ENCODE results near the gene LPCAT3.

LPCAT3 gene

DNA sequence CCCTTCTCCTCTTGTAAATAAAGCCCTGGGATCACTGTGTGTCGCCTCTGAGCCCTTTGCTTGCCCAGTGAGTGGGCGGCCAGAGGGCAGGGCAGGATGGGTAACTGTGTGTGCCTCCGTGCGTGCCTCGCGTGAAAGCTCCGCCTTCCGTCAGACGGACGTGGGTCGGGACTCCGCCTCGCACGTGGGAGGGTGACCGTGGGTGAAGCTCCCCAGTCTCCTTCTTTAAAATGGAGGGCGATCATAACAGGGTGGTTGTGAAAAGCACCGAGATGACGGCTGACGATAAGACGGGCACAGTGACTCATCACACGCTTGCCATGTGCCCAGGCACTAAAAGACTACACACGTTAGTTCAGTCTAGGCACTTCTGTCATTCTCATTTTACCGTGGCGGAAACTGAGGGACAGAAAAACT is 57.0 kb downstream of the LPCAT3 start (continued):
- TF ChIP-seq, protein P1, sequence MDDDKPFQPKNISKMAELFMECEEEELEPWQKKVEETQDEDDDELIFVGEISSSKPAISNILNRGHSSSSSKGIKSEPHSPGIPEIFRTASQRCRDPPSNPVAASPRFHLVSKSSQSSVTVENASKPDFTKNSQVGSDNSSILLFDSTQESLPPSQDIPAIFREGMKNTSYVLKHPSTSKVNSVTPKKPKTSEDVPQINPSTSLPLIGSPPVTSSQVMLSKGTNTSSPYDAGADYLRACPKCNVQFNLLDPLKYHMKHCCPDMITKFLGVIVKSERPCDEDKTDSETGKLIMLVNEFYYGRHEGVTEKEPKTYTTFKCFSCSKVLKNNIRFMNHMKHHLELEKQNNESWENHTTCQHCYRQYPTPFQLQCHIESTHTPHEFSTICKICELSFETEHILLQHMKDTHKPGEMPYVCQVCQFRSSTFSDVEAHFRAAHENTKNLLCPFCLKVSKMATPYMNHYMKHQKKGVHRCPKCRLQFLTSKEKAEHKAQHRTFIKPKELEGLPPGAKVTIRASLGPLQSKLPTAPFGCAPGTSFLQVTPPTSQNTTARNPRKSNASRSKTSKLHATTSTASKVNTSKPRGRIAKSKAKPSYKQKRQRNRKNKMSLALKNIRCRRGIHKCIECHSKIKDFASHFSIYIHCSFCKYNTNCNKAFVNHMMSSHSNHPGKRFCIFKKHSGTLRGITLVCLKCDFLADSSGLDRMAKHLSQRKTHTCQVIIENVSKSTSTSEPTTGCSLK (tag by site-specific recombination; IDR thresholded peaks at IDR 0.05), result no peak
- TF ChIP-seq ZNF548 (tag by site-specific recombination; IDR thresholded peaks at IDR 0.05), result no peak
- TF ChIP-seq, protein P2, sequence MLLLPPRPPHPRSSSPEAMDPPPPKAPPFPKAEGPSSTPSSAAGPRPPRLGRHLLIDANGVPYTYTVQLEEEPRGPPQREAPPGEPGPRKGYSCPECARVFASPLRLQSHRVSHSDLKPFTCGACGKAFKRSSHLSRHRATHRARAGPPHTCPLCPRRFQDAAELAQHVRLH (tag by site-specific recombination; IDR thresholded peaks at IDR 0.05), result 0 out of 2 replicates have a peak, but pooled peaks have one; percentile 37
- no peak for TF ChIP-seq TRIM28 (IDR thresholded peaks at IDR 0.05; ENCODE audit: borderline replicate concordance, low read length)
- TF ChIP-seq, protein P3, sequence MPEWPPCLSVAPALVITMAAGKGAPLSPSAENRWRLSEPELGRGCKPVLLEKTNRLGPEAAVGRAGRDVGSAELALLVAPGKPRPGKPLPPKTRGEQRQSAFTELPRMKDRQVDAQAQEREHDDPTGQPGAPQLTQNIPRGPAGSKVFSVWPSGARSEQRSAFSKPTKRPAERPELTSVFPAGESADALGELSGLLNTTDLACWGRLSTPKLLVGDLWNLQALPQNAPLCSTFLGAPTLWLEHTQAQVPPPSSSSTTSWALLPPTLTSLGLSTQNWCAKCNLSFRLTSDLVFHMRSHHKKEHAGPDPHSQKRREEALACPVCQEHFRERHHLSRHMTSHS (tag by site-specific recombination; IDR thresholded peaks at IDR 0.05), result no peak
- TF ChIP-seq ZFP3 (tag by site-specific recombination; IDR thresholded peaks at IDR 0.05; ENCODE audit: low read depth), result no peak
- TF ChIP-seq KLF9 (tag by site-specific recombination; IDR thresholded peaks at IDR 0.05; ENCODE audit: low read depth), result no peak
- TF ChIP-seq SETDB1 (IDR thresholded peaks at IDR 0.05; ENCODE audit: insufficient read length, low read length), result no peak
- TF ChIP-seq, protein P4, sequence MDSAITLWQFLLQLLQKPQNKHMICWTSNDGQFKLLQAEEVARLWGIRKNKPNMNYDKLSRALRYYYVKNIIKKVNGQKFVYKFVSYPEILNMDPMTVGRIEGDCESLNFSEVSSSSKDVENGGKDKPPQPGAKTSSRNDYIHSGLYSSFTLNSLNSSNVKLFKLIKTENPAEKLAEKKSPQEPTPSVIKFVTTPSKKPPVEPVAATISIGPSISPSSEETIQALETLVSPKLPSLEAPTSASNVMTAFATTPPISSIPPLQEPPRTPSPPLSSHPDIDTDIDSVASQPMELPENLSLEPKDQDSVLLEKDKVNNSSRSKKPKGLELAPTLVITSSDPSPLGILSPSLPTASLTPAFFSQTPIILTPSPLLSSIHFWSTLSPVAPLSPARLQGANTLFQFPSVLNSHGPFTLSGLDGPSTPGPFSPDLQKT (IDR thresholded peaks at IDR 0.05; ENCODE audit: borderline replicate concordance, low read depth, low read length), result no peak
- no peak for TF ChIP-seq ZNF404 (tag by site-specific recombination; IDR thresholded peaks at IDR 0.05)
- TF ChIP-seq ZNF837 (tag by site-specific recombination; IDR thresholded peaks at IDR 0.05), result no peak
- TF ChIP-seq ZEB2 (tag by site-specific recombination; IDR thresholded peaks at IDR 0.05), result no peak
- no peak for TF ChIP-seq ZNF155 (tag by site-specific recombination; IDR thresholded peaks at IDR 0.05)
- TF ChIP-seq, protein P5, sequence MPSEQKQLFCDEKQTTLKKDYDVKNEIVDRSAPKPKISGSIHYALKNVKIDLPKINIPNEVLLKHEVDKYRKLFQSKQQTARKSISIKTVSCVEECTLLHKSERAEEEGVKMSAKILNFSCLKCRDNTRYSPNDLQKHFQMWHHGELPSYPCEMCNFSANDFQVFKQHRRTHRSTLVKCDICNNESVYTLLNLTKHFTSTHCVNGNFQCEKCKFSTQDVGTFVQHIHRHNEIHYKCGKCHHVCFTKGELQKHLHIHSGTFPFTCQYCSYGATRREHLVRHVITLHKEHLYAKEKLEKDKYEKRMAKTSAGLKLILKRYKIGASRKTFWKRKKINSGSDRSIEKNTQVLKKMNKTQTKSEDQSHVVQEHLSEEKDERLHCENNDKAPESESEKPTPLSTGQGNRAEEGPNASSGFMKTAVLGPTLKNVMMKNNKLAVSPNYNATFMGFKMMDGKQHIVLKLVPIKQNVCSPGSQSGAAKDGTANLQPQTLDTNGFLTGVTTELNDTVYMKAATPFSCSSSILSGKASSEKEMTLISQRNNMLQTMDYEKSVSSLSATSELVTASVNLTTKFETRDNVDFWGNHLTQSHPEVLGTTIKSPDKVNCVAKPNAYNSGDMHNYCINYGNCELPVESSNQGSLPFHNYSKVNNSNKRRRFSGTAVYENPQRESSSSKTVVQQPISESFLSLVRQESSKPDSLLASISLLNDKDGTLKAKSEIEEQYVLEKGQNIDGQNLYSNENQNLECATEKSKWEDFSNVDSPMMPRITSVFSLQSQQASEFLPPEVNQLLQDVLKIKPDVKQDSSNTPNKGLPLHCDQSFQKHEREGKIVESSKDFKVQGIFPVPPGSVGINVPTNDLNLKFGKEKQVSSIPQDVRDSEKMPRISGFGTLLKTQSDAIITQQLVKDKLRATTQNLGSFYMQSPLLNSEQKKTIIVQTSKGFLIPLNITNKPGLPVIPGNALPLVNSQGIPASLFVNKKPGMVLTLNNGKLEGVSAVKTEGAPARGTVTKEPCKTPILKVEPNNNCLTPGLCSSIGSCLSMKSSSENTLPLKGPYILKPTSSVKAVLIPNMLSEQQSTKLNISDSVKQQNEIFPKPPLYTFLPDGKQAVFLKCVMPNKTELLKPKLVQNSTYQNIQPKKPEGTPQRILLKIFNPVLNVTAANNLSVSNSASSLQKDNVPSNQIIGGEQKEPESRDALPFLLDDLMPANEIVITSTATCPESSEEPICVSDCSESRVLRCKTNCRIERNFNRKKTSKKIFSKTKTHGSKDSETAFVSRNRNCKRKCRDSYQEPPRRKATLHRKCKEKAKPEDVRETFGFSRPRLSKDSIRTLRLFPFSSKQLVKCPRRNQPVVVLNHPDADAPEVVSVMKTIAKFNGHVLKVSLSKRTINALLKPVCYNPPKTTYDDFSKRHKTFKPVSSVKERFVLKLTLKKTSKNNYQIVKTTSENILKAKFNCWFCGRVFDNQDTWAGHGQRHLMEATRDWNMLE (tag by site-specific recombination; conservative IDR thresholded peaks at IDR 0.05; ENCODE audit: low read depth), result no peak
- no peak for TF ChIP-seq ZNF354C (tag by site-specific recombination; IDR thresholded peaks at IDR 0.05; ENCODE audit: borderline replicate concordance, low read depth)
- TF ChIP-seq ZNF629 (tag by site-specific recombination; IDR thresholded peaks at IDR 0.05), result no peak; the same call in 1 of the 2 replicates
- 0 out of 2 replicates have a peak, but pooled peaks have one; percentile 16 for TF ChIP-seq ZNF324 (tag by site-specific recombination; IDR thresholded peaks at IDR 0.05)
- TF ChIP-seq ZNF157 (tag by site-specific recombination; IDR thresholded peaks at IDR 0.05), result no peak
- no peak for TF ChIP-seq ZNF416 (tag by site-specific recombination; IDR thresholded peaks at IDR 0.05)
- TF ChIP-seq, protein P6, sequence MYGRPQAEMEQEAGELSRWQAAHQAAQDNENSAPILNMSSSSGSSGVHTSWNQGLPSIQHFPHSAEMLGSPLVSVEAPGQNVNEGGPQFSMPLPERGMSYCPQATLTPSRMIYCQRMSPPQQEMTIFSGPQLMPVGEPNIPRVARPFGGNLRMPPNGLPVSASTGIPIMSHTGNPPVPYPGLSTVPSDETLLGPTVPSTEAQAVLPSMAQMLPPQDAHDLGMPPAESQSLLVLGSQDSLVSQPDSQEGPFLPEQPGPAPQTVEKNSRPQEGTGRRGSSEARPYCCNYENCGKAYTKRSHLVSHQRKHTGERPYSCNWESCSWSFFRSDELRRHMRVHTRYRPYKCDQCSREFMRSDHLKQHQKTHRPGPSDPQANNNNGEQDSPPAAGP (tag by site-specific recombination; IDR thresholded peaks at IDR 0.05), result peak; percentile 43; the same call in 1 of the 2 replicates
- TF ChIP-seq, protein P7, sequence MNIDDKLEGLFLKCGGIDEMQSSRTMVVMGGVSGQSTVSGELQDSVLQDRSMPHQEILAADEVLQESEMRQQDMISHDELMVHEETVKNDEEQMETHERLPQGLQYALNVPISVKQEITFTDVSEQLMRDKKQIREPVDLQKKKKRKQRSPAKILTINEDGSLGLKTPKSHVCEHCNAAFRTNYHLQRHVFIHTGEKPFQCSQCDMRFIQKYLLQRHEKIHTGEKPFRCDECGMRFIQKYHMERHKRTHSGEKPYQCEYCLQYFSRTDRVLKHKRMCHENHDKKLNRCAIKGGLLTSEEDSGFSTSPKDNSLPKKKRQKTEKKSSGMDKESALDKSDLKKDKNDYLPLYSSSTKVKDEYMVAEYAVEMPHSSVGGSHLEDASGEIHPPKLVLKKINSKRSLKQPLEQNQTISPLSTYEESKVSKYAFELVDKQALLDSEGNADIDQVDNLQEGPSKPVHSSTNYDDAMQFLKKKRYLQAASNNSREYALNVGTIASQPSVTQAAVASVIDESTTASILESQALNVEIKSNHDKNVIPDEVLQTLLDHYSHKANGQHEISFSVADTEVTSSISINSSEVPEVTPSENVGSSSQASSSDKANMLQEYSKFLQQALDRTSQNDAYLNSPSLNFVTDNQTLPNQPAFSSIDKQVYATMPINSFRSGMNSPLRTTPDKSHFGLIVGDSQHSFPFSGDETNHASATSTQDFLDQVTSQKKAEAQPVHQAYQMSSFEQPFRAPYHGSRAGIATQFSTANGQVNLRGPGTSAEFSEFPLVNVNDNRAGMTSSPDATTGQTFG (tag by site-specific recombination; IDR thresholded peaks at IDR 0.05; ENCODE audit: borderline replicate concordance), result no peak
- TF ChIP-seq, protein P8, sequence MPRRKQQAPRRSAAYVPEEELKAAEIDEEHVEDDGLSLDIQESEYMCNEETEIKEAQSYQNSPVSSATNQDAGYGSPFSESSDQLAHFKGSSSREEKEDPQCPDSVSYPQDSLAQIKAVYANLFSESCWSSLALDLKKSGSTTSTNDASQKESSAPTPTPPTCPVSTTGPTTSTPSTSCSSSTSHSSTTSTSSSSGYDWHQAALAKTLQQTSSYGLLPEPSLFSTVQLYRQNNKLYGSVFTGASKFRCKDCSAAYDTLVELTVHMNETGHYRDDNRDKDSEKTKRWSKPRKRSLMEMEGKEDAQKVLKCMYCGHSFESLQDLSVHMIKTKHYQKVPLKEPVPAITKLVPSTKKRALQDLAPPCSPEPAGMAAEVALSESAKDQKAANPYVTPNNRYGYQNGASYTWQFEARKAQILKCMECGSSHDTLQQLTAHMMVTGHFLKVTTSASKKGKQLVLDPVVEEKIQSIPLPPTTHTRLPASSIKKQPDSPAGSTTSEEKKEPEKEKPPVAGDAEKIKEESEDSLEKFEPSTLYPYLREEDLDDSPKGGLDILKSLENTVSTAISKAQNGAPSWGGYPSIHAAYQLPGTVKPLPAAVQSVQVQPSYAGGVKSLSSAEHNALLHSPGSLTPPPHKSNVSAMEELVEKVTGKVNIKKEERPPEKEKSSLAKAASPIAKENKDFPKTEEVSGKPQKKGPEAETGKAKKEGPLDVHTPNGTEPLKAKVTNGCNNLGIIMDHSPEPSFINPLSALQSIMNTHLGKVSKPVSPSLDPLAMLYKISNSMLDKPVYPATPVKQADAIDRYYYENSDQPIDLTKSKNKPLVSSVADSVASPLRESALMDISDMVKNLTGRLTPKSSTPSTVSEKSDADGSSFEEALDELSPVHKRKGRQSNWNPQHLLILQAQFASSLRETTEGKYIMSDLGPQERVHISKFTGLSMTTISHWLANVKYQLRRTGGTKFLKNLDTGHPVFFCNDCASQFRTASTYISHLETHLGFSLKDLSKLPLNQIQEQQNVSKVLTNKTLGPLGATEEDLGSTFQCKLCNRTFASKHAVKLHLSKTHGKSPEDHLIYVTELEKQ (tag by site-specific recombination; IDR thresholded peaks at IDR 0.05; ENCODE audit: borderline replicate concordance), result no peak; the same call in 1 of the 2 replicates
- no peak for TF ChIP-seq ZNF768 (tag by site-specific recombination; IDR thresholded peaks at IDR 0.05)

Measured in HEK293 (cell line).